ENCODE data around the gene WDR33.

The WDR33 gene

GRCh38 chr2:127671557-127672302 lies 139.2 kb downstream of the WDR33 start:
- no peaks in the 10 kb centered on the region for H3K9me3 Mint-ChIP-seq
- no peak overlapping the region for H3K27ac Mint-ChIP-seq
- peaks cover 5 to 9% of the 10 kb centered on the region in 2 donors for H3K4me1 Mint-ChIP-seq (ENCODE audit: low read depth in 2 of 2)
- peaks cover 72% of the 10 kb centered on the region in 2 donors for H3K27me3 Mint-ChIP-seq
- H3K4me3 Mint-ChIP-seq = no peak overlapping the region
- DNase-seq (no peak), ATAC-seq (replicated peaks) (no peak)
- H3K36me3 Mint-ChIP-seq (ENCODE audit: insufficient read depth) = no peaks in the 10 kb centered on the region

- Mint-ChIP-seq H3K36me3 (ENCODE audit: insufficient read depth) (no peaks in the 10 kb centered on the region), H3K4me3 (no peak overlapping the region), H3K9me3 (no peaks in the 10 kb centered on the region), H3K27me3 (peaks cover 71 to 72% of the 10 kb centered on the region in 2 donors), H3K4me1 (ENCODE audit: low read depth in 2 of 2) (peaks cover 5 to 7% of the 10 kb centered on the region in 2 donors), H3K27ac (no peak overlapping the region)
- no peak for DNase-seq
- no peak for ATAC-seq (replicated peaks)
These were observed 140.0 kb downstream of the WDR33 start for GRCh38 chr2:127670957-127671290.

GRCh38 chr2:127670055-127670956 lies 140.7 kb downstream of the WDR33 start:
- H3K4me1 Mint-ChIP-seq (ENCODE audit: low read depth in 2 of 2) = peaks cover 5 to 6% of the 10 kb centered on the region in 2 donors
- ATAC-seq (replicated peaks) (no peak), DNase-seq (no peak)
- H3K27me3 Mint-ChIP-seq = peaks cover 73% of the 10 kb centered on the region in 2 donors
- no peak overlapping the region for H3K4me3 Mint-ChIP-seq
- H3K36me3 Mint-ChIP-seq (ENCODE audit: insufficient read depth) = no peaks in the 10 kb centered on the region
- no peak overlapping the region for H3K27ac Mint-ChIP-seq
- no peaks in the 10 kb centered on the region for H3K9me3 Mint-ChIP-seq

- H3K4me1 Mint-ChIP-seq (ENCODE audit: low read depth in 2 of 2) = peaks cover 0 to under 1% of the 10 kb centered on the region in 2 donors
- ATAC-seq (replicated peaks) = no peak
- H3K27me3 Mint-ChIP-seq = peaks cover 76 to 78% of the 10 kb centered on the region in 2 donors
- H3K27ac Mint-ChIP-seq = no peak overlapping the region
- H3K9me3 Mint-ChIP-seq = no peaks in the 10 kb centered on the region
- no peak for DNase-seq
- no peak overlapping the region for H3K4me3 Mint-ChIP-seq
- no peaks in the 10 kb centered on the region for H3K36me3 Mint-ChIP-seq (ENCODE audit: insufficient read depth)
These were observed 141.9 kb downstream of the WDR33 start for GRCh38 chr2:127669056-127669455.

- H3K27ac Mint-ChIP-seq = no peak overlapping the region
- H3K9me3 Mint-ChIP-seq = no peaks in the 10 kb centered on the region
- H3K4me1 Mint-ChIP-seq (ENCODE audit: low read depth in 2 of 2) = peaks cover 0 to 3% of the 10 kb centered on the region in 2 donors
- ATAC-seq (replicated peaks) (no peak), DNase-seq (no peak)
- H3K4me3 Mint-ChIP-seq = no peak overlapping the region
- peaks cover 66 to 75% of the 10 kb centered on the region in 2 donors for H3K27me3 Mint-ChIP-seq
- no peaks in the 10 kb centered on the region for H3K36me3 Mint-ChIP-seq (ENCODE audit: insufficient read depth)
These were observed 145.6 kb downstream of the WDR33 start for GRCh38 chr2:127665267-127665893.

GRCh38 chr2:127664895-127665225 lies 146.1 kb downstream of the WDR33 start:
- Mint-ChIP-seq H3K27ac (no peak overlapping the region), H3K4me3 (no peak overlapping the region), H3K36me3 (ENCODE audit: insufficient read depth) (no peaks in the 10 kb centered on the region), H3K27me3 (peaks cover 64 to 76% of the 10 kb centered on the region in 2 donors), H3K9me3 (no peaks in the 10 kb centered on the region), H3K4me1 (ENCODE audit: low read depth in 2 of 2) (peaks cover 0 to 4% of the 10 kb centered on the region in 2 donors)
- no peak for DNase-seq
- no peak for ATAC-seq (replicated peaks)

GRCh38 chr2:127664065-127664894 lies 146.7 kb downstream of the WDR33 start:
- H3K36me3 Mint-ChIP-seq (ENCODE audit: insufficient read depth) = no peaks in the 10 kb centered on the region
- H3K27me3 Mint-ChIP-seq = peaks cover 65 to 78% of the 10 kb centered on the region in 2 donors
- no peak overlapping the region for H3K27ac Mint-ChIP-seq
- no peaks in the 10 kb centered on the region for H3K9me3 Mint-ChIP-seq
- no peak overlapping the region for H3K4me3 Mint-ChIP-seq
- DNase-seq = no peak
- peaks cover 0 to 6% of the 10 kb centered on the region in 2 donors for H3K4me1 Mint-ChIP-seq (ENCODE audit: low read depth in 2 of 2)
- ATAC-seq (replicated peaks) = no peak

- no peak overlapping the region for H3K27ac Mint-ChIP-seq
- no peak for ATAC-seq (replicated peaks)
- H3K9me3 Mint-ChIP-seq = no peaks in the 10 kb centered on the region
- H3K36me3 Mint-ChIP-seq (ENCODE audit: insufficient read depth) = no peaks in the 10 kb centered on the region
- peaks cover 59 to 83% of the 10 kb centered on the region in 2 donors for H3K27me3 Mint-ChIP-seq
- peaks cover 0 to 6% of the 10 kb centered on the region in 2 donors for H3K4me1 Mint-ChIP-seq (ENCODE audit: low read depth in 2 of 2)
- H3K4me3 Mint-ChIP-seq = no peak overlapping the region
- no peak for DNase-seq
These were observed 147.4 kb downstream of the WDR33 start for GRCh38 chr2:127663566-127664064.

- ATAC-seq (replicated peaks) (no peak), DNase-seq (no peak)
- H3K4me1 Mint-ChIP-seq (ENCODE audit: low read depth in 2 of 2) = peaks cover 0 to 6% of the 10 kb centered on the region in 2 donors
- H3K36me3 Mint-ChIP-seq (ENCODE audit: insufficient read depth) = no peaks in the 10 kb centered on the region
- peaks cover 59 to 88% of the 10 kb centered on the region in 2 donors for H3K27me3 Mint-ChIP-seq
- no peak overlapping the region for H3K4me3 Mint-ChIP-seq
- H3K27ac Mint-ChIP-seq = no peak overlapping the region
- H3K9me3 Mint-ChIP-seq = no peaks in the 10 kb centered on the region
These were observed 147.9 kb downstream of the WDR33 start for GRCh38 chr2:127662937-127663565.

GRCh38 chr2:127661949-127662510 lies 148.9 kb downstream of the WDR33 start:
- DNase-seq (no peak), ATAC-seq (replicated peaks) (no peak)
- Mint-ChIP-seq H3K36me3 (ENCODE audit: insufficient read depth) (no peaks in the 10 kb centered on the region), H3K4me3 (no peak overlapping the region), H3K27ac (no peak overlapping the region), H3K9me3 (no peaks in the 10 kb centered on the region), H3K27me3 (peaks cover 58 to 91% of the 10 kb centered on the region in 2 donors), H3K4me1 (ENCODE audit: low read depth in 2 of 2) (peaks cover 0 to 6% of the 10 kb centered on the region in 2 donors)

GRCh38 chr2:127661072-127661649 lies 149.8 kb downstream of the WDR33 start:
- Mint-ChIP-seq H3K27ac (no peak overlapping the region), H3K9me3 (no peaks in the 10 kb centered on the region), H3K4me3 (no peak overlapping the region), H3K27me3 (peaks cover 54 to 89% of the 10 kb centered on the region in 2 donors), H3K36me3 (ENCODE audit: insufficient read depth) (no peaks in the 10 kb centered on the region), H3K4me1 (ENCODE audit: low read depth in 2 of 2) (peaks cover 0 to 6% of the 10 kb centered on the region in 2 donors)
- DNase-seq (no peak), ATAC-seq (replicated peaks) (no peak)

GRCh38 chr2:127660291-127660578 lies 150.7 kb downstream of the WDR33 start:
- DNase-seq = no peak
- ATAC-seq (replicated peaks) = no peak
- H3K9me3 Mint-ChIP-seq = no peaks in the 10 kb centered on the region
- H3K4me3 Mint-ChIP-seq = no peak overlapping the region
- peaks cover 46 to 83% of the 10 kb centered on the region in 2 donors for H3K27me3 Mint-ChIP-seq
- no peak overlapping the region for H3K27ac Mint-ChIP-seq
- no peaks in the 10 kb centered on the region for H3K36me3 Mint-ChIP-seq (ENCODE audit: insufficient read depth)
- H3K4me1 Mint-ChIP-seq (ENCODE audit: low read depth in 2 of 2) = peaks cover 0 to 6% of the 10 kb centered on the region in 2 donors

Data from effector memory CD8-positive, alpha-beta T cell (primary cell).